Measurements from ENCODE around the gene CCDC12.

The CCDC12 gene

DNA sequence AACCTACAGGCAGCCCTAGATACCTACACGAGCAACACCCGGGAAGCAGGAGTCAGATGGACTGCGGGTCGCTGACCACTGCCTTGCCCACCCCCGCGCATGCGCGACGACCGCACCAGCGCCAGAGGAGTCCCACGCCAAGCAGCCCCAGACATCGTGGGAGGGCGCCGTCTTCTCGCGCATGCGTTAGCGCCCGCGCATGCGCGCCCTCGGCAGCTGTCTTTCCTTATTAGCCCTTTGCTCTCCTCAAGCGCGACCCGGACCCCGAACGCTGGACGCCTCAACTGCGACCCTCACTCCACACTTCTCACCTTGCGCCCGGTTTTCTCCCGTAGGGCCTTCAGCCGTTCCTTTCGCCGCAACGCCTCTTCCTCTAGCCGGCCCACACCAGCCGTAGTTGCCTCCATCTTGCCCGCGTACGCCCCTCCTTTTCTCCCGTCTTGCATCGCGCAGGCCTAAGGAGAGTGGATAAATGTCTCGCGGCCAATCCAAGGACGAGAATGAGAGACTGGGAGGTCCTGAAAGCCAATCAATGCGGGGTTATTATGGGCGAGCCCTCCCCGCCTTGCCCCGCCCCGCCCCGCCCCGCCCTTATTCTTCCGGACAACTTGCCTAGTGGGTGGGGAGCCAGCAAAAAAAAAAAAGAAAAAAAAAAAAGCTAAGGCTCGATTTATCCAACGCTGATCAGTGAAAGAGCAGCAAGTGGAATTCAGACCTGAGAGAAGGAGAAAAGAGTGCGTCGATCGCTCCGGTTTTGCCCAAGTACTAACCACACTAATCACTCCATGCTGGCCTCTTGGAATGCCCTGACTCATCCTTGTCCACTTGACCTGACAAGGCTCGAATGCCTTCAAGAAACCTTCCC, at the start of gene CCDC12:
Gene CCDC12 (minus strand): TSS at position 420 of the 865 bp plus-strand sequence. CDS start 13 bp downstream, at position 407.
- peak; percentile 99 for DNase-seq

DNA sequence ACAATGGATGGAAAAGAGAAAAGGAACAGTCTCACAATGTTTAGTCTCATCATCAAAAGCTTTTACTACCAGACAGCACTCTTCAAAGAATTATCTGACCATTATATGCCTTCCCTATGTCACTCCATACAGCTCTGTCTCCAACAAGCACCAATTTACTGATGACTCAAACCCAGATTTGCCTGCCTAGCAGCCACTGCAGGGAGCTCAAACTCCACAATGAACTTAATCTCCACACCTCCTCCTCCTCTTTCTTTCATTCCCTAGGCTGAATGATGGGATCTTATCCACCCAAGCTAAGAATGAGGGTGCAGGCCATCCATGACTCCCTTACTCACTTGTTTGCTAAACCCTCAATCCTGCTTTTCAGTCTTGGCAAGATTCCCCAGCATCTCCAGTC, 48.4 kb upstream of the CCDC12 start:
- DNase-seq, result no peak

- DNase-seq, result no peak
These were observed 46.1 kb upstream of the CCDC12 start for GRCh38 chr3:47022641-47023071.

DNA sequence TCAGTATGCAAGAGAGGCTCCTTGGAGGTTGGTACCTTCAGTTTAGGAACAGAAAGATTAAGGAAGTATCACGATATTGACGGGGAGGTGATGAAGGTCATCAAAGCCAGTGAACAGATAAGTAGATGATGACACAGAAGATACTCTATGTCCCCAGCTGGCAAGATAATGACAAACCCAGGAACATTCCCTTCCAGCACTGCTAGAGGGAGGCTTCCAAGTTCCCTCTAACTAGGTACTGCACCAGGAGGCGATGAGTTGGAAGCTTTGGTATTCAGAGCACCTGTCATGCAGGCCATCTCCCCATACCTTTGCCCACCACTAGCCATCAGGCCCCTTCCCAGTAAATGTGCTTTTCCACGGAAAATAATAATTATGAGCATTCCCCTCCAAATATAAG, 43.8 kb upstream of the CCDC12 start:
- DNase-seq, result no peak

- DNase-seq, result peak; percentile 56
These were observed 42.7 kb upstream of the CCDC12 start for GRCh38 chr3:47019201-47019600.

DNA sequence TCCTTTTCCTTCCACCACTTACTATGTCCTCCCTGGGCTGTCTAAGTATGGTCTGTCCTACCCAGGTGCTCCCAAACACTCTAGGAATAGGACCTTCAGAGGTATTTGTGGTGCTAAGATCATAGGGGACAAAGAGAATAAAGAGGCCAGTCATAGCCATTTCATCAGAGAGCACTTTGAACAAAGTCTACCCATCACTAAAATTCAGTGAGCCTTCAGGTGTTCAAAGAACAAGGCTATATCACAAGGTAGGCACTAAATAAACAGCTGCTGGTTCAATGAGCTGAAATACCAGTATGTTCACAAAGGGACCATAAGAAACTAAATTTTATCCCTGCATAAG, 41.7 kb upstream of the CCDC12 start:
- no peak for DNase-seq

- DNase-seq, result no peak
These were observed 41.1 kb upstream of the CCDC12 start for GRCh38 chr3:47017504-47018268.

DNA sequence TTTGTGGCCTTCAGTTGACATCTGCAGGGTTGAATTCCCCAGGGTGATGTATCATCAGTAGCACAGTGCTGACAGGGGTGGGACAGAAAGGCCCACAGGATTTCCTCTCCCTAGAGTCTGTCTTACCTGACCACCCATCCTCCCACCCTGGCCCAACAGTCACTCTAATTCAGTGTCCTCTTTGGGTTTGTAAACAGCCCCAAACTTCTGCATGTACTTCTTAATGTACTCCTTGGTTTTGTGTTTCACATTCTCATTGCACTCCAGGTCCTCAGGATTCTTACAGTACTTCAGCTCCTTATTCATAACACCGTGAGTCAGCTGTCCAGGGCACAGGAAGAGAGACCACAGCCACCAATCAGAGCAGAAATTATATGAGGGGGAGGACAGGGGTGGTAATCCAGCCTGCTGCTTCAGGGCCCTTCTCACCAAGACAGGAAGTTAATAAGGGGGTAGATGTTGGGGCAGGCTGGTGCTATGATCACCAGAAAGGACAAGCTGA, 40.4 kb upstream of the CCDC12 start:
- peak; percentile 55 for DNase-seq

- DNase-seq, result no peak
These were observed 39.8 kb upstream of the CCDC12 start for GRCh38 chr3:47016086-47016933.

- DNase-seq, result no peak
These were observed 38.6 kb upstream of the CCDC12 start for GRCh38 chr3:47015151-47015550.

- no peak for DNase-seq
These were observed 37.5 kb upstream of the CCDC12 start for GRCh38 chr3:47014036-47014435.

DNA sequence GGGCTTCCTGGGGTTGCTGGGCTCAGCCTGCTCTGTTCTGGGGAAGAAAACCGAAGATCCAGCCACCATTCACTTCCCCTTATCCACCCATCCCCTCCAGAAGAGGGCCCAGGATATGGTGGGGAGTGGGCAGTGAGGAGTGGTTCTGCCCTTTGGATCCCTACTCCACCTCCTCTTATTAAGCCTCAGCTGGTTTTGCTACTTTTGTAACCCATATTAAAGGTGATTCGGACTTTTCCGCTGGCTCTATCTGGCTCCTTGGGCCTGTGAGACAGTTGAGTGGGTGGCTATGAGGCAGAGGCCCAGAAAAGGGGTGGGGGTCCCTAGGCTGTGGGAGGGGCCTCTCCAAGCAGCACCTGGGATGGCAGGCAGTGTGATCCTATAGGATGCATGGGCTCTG, 36.7 kb upstream of the CCDC12 start:
- DNase-seq, result no peak

DNA sequence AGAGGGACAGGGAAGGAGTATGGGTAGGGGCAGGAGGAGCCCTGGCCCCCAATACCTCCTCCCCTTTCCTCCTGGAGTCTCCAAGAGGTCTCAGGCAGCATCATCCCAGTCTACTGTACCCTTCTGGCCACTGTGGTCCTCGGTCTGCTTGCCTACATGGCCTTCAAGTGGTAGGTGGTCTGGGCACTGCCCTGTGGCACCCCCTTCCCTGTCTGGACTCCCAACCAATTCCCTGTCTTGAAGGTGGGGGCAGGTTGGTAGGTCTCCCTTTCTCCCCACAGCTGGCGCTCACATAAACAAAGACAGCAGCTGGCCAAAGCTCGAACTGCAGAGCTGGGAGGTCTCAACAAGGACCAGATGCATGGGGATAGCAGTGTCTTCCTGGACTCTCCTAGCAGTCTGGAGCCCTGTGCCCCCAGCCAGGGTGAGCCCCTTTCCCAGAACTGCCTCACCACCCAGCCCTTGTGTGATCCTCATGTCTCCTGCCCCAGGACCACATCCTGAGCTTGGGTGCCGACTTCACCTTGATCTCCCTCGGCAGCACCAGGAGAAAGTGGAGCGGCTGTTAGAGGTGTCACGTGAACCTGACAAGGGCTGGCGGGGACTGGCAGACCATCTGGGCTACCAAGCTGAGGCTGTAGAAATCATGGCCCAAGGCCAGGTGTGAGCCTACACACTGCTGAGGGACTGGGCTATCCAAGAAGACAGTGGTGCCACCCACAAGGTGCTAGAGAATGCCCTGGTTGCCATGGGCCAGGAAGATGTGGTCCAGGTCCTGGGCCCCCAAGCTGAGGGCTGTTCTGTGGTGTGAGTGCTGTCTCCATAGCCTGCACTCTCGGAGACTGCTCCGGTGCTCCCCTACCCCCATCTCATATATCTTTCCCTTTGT, 36.0 kb upstream of the CCDC12 start:
- DNase-seq, result no peak

DNA sequence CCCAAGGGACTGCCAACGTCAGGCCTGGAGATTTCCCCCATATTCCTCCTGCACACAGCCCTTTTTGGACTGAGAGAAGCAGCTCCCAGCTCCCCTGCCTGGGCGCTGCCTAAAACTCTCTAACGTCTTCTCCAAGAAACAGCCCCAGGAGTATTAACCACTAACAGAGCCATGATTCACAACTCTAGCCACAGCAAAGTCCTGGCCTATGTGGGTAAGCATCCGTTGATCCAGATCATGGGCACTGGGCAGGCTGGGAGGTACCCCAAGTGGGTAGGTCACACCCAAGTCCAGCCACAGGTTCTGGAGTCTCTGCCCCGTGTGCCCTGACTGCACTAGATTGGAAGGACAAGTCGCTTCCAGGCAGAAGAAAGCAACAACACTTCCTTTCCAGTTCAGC, 34.8 kb upstream of the CCDC12 start:
- DNase-seq, result no peak

DNA sequence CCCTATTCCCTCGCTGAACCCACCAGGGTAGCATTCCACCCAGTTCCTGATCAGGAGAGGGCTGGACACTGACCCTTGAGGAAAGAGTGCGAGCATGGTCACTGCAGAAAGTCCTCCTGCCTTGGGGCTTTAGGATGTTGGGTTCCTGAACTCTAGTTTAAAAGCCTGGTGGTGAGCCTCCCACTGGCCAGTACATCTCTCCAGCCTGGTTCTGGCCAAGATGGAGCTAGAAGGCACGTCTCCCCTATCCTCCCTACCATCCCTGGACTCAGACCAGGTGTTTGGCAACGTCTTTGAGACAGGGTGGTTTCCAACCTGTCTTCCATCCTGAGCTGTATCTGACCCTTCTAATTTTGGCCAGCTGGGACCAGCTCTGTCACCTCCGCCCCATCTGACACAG, 34.4 kb upstream of the CCDC12 start:
- no peak for DNase-seq

DNA sequence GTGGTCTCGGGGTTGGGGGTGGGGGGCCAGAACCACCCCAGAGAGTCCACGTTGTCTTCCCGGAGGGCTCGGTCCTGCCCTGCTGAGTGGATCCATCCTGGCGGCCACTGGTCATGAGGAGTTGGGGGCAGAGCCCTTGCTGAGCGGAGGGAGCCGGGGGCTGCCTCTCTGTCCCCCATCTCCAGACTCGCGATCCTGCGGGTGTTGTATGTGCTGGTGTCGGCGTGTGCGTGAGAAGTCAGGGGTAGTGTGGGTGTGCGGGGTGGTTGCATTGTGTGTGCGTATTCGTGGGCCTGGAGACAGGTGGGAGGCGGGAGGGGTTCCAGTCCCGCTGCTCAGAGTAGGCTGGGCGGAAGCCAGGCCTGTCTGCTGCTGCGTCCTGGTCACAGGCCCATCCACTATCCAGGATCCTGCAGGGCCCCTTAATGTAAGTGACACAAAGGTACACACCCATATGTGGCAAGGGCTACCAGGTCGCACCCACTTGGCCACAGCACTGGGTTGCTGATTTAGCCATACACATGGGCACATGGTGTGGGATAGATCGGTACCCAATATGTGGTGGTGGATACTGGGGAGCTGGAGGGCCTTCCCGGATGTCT, 33.7 kb upstream of the CCDC12 start:
- no peak for DNase-seq

DNA sequence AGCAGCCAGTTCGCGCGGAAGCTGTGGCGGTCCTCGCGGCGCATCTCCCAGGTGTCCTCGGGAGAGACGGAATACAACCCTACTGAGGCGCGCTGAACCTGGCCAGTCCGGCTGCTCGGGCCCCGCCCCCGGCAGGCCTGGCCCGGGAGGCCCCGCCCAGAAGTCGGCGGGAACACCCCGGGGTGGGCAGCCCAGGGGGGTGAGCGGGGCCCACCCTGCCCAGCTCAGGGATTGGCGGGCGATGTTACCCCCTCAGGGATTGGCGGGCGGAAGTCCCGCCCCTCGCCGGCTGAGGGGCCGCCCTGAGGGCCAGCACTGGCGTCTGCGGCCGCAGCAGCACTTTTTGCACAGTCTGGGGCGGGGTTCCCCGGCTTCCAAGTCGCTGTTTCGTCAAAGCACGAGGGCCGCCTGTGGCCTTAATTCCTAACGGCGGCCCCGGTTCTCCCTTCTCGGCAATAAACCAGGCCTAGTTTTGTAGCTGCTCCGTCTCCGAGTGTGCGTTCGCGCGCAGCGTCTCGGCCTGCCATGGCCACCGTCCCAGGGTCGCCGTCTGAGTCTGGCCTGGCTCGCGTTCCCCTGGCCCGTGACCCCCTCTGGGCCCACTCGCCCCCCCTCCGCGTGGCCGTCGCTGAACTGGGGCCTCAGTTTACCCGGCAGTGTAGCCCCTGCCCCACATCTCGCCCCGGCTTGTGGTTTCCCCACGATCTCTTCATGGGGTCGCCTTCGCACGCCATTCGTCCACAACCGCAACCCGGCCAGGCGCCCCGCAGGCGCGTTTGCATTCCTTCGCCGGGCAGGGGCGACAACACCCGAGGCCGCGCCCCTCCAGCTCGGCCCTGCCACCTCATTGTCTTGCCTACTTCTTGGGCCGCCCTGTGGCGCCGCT, 32.9 kb upstream of the CCDC12 start:
- DNase-seq, result peak; percentile 72

DNA sequence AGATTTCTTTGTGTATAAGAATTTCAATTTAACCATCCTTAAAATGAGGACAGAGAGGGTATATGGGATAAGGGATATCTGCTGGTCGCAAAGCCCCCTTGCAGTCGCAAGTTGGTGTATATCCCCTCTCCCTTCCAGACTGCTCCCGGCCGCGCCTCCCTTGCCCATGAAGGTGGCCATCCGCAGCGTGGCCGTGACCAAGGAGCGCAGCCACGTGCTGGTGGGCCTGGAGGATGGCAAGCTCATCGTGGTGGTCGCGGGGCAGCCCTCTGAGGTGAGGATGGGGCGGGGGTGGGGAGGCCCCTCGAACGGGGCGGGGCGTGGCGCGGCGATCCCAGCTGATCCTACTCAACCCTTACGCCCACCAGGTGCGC, 32.3 kb upstream of the CCDC12 start:
- no peak for DNase-seq

- DNase-seq, result no peak
These were observed 31.8 kb upstream of the CCDC12 start for GRCh38 chr3:47008234-47008796.
